Measurements from ENCODE around the gene DNAH17. TPM values are rescaled to one million over a fixed set of nuclear protein-coding genes. Genes with fewer than 3 reads are reported as not detected.

Gene DNAH17
- polyA plus RNA-seq, 1 donor from 2014 or later = 1.1 TPM

GRCh38 chr17:78497115-78497540 lies 80.1 kb downstream of the DNAH17 start:
- H3K4me1 Mint-ChIP-seq = no peaks in the 10 kb centered on the region
- no peak overlapping the region for H3K27ac Mint-ChIP-seq
- no peak overlapping the region for H3K4me3 Mint-ChIP-seq
- H3K9me3 Mint-ChIP-seq = no peaks in the 10 kb centered on the region
- H3K36me3 Mint-ChIP-seq = no peaks in the 10 kb centered on the region
- peaks cover 6% of the 10 kb centered on the region for H3K27me3 Mint-ChIP-seq

- H3K4me1 Mint-ChIP-seq = no peaks in the 10 kb centered on the region
- H3K4me3 Mint-ChIP-seq = no peak overlapping the region
- no peaks in the 10 kb centered on the region for H3K36me3 Mint-ChIP-seq
- H3K9me3 Mint-ChIP-seq = no peaks in the 10 kb centered on the region
- H3K27ac Mint-ChIP-seq = no peak overlapping the region
- peaks cover 6% of the 10 kb centered on the region for H3K27me3 Mint-ChIP-seq
These were observed 80.9 kb downstream of the DNAH17 start for GRCh38 chr17:78496311-78496710.

- Mint-ChIP-seq H3K4me3 (no peak overlapping the region), H3K36me3 (no peaks in the 10 kb centered on the region), H3K4me1 (no peaks in the 10 kb centered on the region), H3K27ac (no peak overlapping the region), H3K9me3 (no peaks in the 10 kb centered on the region), H3K27me3 (peaks cover 6% of the 10 kb centered on the region)
These were observed 81.6 kb downstream of the DNAH17 start for GRCh38 chr17:78495634-78496033.

DNA sequence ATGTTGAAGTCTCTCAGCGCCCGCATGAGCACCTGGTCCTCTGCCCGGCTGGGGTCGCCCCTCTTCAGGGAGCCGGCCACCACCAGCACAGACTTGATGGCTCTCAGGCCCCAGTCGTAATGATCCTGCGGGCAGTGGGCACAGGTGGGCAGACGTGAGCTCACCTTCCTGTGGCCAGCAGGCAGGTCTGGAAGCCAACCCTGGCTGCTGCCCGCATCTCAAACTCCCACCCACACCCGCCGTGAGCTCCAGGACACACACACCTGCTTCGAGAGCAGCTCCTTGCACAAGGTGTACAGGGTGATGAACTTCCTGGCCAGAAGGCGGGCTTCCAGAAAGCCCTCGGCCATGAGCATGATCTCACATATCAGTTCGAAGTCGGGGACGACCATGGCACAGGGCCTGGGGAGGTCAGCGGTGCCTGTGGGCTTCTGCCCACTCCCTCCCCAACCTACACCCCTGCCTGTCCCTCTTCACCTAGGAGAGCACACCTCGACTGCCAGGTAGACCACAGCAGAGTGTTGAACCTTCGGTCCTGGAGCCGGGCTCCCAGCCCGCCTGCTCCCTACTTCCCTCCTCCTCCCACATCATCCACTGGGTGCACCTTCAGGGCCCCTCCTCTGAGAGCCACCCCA lies 82.4 kb downstream of the DNAH17 start:
- H3K36me3 Mint-ChIP-seq = no peaks in the 10 kb centered on the region
- peaks cover 6% of the 10 kb centered on the region for H3K27me3 Mint-ChIP-seq
- H3K9me3 Mint-ChIP-seq = no peaks in the 10 kb centered on the region
- no peak overlapping the region for H3K4me3 Mint-ChIP-seq
- peak overlapping the region in 1 of 3 donors; percentile 31 for H3K27ac Mint-ChIP-seq
- no peaks in the 10 kb centered on the region for H3K4me1 Mint-ChIP-seq

DNA sequence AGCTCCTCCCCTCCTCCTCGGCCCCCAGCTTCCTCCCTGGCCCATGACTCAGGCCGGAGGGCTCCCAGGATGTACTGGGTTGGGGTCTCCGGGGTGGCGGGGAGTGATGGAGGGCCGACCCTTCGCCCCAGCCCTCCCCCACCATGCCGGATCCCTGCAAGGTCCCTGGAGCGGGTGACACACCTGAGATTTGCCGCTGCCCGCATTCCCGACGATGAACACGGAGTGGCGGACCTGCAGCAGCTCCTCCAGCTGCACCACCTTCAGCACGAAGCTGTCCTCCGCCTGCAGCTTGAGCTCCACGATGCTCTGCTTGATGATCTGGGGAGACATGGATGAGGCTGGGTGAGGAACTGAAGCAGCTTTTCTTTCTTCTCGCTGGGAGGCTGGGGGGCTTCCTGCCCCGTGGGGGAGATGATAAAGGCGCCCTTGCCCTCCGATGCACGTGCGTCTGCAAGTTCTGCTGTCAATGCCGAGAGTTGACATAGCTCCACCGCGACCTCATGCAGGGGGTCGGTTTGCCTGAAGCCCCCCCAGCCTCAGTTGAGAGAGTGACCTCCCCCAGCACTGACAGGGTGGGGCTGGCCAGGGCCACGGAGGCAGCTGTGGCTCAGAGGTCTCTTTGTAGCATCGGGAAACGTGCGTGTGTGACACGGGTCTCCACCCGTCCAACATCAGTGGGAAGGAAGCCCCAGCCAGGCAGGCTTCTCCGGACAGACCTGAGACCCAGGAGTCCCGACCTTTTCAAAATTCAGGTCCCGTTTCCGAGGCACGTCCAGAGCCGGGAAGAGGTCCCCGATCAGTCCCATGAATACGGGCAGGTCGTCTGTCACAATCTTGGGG lies 83.1 kb downstream of the DNAH17 start:
- Mint-ChIP-seq H3K36me3 (no peaks in the 10 kb centered on the region), H3K9me3 (no peaks in the 10 kb centered on the region), H3K27ac (peak overlapping the region in 1 of 3 donors; percentile 31), H3K4me3 (no peak overlapping the region), H3K4me1 (no peaks in the 10 kb centered on the region), H3K27me3 (peaks cover 6% of the 10 kb centered on the region)

- no peaks in the 10 kb centered on the region for H3K36me3 Mint-ChIP-seq
These were observed 83.7 kb downstream of the DNAH17 start for GRCh38 chr17:78493450-78493849.

DNA sequence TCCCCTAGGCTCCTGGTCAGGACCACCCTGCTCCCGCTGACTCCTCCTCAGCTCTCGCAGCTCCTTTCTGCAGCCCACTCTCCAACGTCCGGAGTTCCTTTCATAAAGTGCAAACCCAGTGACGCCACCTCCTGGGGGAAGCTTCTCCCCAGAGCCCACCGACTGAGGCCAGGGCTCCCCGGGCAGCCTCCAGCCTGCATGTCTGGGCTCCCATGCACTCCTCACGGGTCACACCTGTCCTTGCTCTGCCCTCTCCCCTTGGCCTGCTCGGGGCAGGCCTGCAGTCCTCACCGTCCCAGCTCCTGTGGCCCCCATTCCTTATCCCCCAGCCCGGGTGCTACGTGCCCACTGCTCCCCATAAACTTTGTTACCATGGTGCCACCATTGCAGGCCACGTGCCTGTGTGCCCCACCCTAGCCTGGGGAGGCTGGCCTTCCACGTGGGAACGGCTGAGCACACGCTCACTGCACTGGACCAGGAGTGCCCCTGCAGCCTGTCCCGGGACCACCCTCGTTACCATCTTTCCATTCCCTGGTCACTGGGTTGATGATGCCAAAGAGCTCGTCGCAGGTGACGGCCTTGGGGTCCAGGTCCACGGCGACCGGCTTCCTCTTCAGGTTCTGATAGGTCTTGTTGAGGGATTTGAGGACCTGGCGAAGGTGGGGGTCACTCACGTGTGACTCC lies 84.9 kb downstream of the DNAH17 start:
- H3K36me3 Mint-ChIP-seq = no peaks in the 10 kb centered on the region
- no peaks in the 10 kb centered on the region for H3K9me3 Mint-ChIP-seq
- no peaks in the 10 kb centered on the region for H3K4me1 Mint-ChIP-seq
- no peak overlapping the region for H3K27ac Mint-ChIP-seq
- no peak overlapping the region for H3K4me3 Mint-ChIP-seq
- peaks cover 6% of the 10 kb centered on the region for H3K27me3 Mint-ChIP-seq

More at GRCh38 chr17:78493450-78493849, 83.7 kb downstream of the DNAH17 start:
- Mint-ChIP-seq H3K4me1 (no peaks in the 10 kb centered on the region), H3K27ac (no peak overlapping the region), H3K27me3 (peaks cover 6% of the 10 kb centered on the region), H3K9me3 (no peaks in the 10 kb centered on the region), H3K4me3 (no peak overlapping the region)

DNA sequence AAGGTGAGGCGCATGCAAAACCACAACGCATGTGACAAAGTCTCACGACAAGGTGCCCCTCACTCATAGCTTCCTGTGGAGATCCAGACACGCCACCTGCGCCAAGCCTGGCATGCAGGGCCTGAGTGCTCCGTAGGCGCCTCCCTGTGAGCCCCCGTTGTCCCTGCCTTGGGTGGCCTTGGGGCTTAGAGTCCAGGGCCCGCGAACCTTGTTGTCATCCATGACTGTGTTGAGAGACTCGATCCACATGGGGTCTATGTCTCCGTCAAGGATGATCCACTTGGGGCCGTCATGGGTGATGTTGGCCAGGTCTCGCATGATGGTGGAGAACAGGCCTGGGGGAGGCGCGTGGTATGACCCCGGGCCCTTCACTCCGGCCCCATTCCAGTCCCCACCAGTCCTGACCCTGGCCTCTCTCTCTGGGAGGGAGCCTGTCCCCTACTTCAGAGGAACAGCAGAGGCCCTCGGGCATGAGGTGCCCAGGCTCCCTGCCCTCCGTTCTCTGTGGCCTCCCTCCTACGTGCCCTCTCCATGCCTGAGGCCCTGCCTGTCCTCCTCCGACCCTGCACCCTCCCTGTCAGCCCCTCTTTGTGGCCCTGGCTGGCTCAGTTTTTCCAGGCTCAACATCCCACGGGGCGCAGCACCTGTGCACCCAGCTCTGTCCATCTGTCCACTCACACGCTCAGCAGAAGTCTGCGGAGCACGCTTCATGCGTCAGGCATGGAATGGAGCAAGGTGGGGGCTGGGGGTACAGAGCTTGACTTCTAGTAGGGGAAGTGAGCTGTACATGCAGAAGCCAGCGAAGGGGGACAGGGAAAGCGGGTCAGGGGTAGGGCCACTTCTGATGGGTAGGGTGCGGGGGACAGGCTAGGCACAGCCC lies 85.7 kb downstream of the DNAH17 start:
- H3K9me3 Mint-ChIP-seq = no peaks in the 10 kb centered on the region
- no peaks in the 10 kb centered on the region for H3K36me3 Mint-ChIP-seq
- no peaks in the 10 kb centered on the region for H3K4me1 Mint-ChIP-seq
- no peak overlapping the region for H3K27ac Mint-ChIP-seq
- H3K27me3 Mint-ChIP-seq = peaks cover 6% of the 10 kb centered on the region
- no peak overlapping the region for H3K4me3 Mint-ChIP-seq

DNA sequence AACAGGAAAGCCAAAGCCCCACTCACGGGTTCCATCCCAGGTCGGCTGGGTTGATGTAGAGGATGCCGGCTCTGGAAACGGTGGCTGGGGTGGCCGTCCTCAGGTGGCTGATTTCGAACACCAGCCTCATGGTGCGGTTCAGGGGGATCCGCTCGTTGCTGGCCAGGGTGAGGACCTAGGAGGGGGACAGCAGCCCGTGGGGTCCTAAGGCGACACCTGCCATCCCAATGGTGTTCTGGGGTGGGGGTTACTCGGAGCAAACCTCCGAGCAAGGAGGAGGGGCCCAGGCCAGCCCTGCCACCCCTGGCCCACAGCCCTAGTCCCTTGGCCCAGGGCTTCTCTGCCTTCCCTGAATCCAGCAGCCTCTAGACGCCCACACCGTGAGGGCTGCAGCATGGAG lies 86.5 kb downstream of the DNAH17 start:
- Mint-ChIP-seq H3K4me1 (no peaks in the 10 kb centered on the region), H3K4me3 (no peak overlapping the region), H3K27ac (no peak overlapping the region), H3K9me3 (no peaks in the 10 kb centered on the region), H3K36me3 (no peaks in the 10 kb centered on the region), H3K27me3 (peaks cover 6% of the 10 kb centered on the region)

- Mint-ChIP-seq H3K27me3 (peaks cover 5% of the 10 kb centered on the region), H3K4me1 (no peaks in the 10 kb centered on the region), H3K27ac (no peak overlapping the region), H3K9me3 (no peaks in the 10 kb centered on the region), H3K36me3 (no peaks in the 10 kb centered on the region), H3K4me3 (no peak overlapping the region)
These were observed 87.0 kb downstream of the DNAH17 start for GRCh38 chr17:78490156-78490555.

DNA sequence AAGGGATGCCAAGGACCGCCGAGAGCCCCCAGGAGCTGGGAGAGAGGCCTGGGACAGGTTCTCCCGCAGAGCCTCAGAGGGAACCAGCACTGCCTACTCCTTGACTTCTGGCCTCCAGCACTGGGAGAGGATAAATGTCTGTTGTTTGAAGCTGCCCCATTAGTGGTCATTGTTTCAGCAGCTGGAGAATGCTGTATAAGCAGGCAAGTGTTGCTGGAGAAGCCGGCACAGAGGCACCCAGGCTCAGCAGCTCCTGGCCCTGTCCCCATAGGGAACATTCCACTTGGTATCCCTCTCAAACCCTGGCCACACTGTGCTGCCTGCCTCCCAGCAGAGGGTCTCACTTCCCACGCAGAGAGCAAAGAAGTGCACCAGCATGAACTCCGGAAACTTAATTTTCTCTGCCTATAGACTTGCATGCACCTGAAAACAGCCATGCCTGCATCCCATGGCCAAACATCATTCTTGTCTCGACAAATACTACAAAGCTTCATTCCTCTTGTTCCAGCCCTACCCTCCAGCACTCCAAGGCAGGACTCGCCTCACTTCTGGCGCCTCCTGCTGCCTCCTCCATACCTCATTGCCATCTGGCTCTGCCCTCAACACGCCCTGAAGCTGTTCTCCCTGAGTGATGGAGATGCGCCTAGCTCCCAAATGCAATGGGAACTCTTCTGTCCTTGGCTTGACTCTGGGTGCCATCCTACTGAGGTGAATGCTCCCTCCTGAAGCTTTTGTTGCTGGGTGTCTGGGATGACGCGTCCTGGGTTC lies 88.1 kb downstream of the DNAH17 start:
- Mint-ChIP-seq H3K9me3 (no peaks in the 10 kb centered on the region), H3K36me3 (no peaks in the 10 kb centered on the region), H3K4me1 (peaks cover 0 to 4% (median 3%) of the 10 kb centered on the region in 3 donors), H3K27ac (no peak overlapping the region), H3K27me3 (peaks cover 13% of the 10 kb centered on the region), H3K4me3 (no peak overlapping the region)

GRCh38 chr17:78488156-78488555 lies 89.0 kb downstream of the DNAH17 start:
- Mint-ChIP-seq H3K4me1 (peaks cover 0 to 4% (median 3%) of the 10 kb centered on the region in 3 donors), H3K9me3 (no peaks in the 10 kb centered on the region), H3K27ac (no peak overlapping the region), H3K27me3 (peaks cover 14% of the 10 kb centered on the region), H3K4me3 (no peak overlapping the region), H3K36me3 (no peaks in the 10 kb centered on the region)

DNA sequence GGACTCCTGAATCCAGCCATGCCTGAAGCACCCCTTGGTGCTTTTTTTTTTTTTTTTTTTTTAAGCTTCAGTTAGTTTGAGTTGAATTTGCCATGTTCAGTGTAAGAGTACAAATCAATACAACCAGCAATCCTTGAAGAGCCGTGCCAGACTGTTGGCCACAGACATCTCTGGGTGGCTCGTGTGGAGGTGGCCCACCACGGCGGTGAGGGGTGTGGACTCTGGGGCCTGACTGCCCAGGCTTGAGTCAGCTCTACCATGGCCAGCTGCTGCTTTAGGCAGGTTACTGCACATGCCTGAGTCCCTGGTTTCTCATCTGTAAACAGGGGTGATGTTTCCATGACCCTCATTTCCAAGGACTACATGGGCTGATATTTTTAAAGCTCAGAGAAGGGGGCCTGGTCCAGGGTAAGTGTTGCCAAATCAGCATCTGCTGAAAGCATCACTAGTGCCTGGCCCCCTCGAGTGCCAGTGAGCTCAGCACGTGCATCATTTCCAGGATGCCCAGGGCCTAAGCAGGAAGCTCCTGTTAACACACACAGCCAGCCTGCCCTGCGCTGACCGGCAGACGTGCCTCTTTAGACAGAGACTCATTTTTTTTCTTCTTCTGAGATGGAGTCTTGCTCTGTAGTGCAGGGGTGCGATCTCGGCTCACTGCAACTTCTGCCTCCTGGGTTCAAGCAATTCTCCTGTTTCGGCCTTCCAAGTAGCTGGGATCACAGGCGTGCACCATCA lies 90.1 kb downstream of the DNAH17 start:
- no peak overlapping the region for H3K27ac Mint-ChIP-seq

More for the DNA sequence above, 90.1 kb downstream of the DNAH17 start:
- H3K9me3 Mint-ChIP-seq = no peaks in the 10 kb centered on the region
- peaks cover 0 to 4% (median 3%) of the 10 kb centered on the region in 3 donors for H3K4me1 Mint-ChIP-seq
- no peak overlapping the region for H3K4me3 Mint-ChIP-seq
- H3K36me3 Mint-ChIP-seq = no peaks in the 10 kb centered on the region
- peaks cover 21% of the 10 kb centered on the region for H3K27me3 Mint-ChIP-seq

Measured in IgD-negative memory B cell (primary cell).